HL-60/S4 (cell line): ENCODE results near the gene KRT86.
"Not testable (repeated sequence)": the region's sequence is repeated elsewhere in the genome, so short reads cannot be mapped to it uniquely, and the experiment has no call there.

Source experiments
- in situ Hi-C: fragments of 300-500 bp; cut with MboI; formaldehyde crosslinking; loops from 2 replicates; pipeline ENCODE4 v1.14.3; 2022; ENCODE audit warnings: low sequenced_read_pairs

The KRT86 gene

GRCh38 chr12:52332381-52332780, 57.9 kb downstream of the KRT86 start:
- in situ Hi-C loops: no loop called here

GRCh38 chr12:52333321-52333720, 58.9 kb downstream of the KRT86 start:
- in situ Hi-C loops: no loop called here

GRCh38 chr12:52334185-52334584, 59.7 kb downstream of the KRT86 start:
- in situ Hi-C loops: no loop called here

GRCh38 chr12:52335598-52336262, 61.3 kb downstream of the KRT86 start:
- in situ Hi-C loops: no loop called here

- in situ Hi-C loops: no loop called here
Observed at GRCh38 chr12:52336641-52337040, 62.2 kb downstream of the KRT86 start.

- in situ Hi-C loops: no loop called here
Observed at GRCh38 chr12:52337054-52337453, 62.6 kb downstream of the KRT86 start.

GRCh38 chr12:52338241-52338960, 64.0 kb downstream of the KRT86 start:
- in situ Hi-C loops: no loop called here

GRCh38 chr12:52341066-52341580, 66.7 kb downstream of the KRT86 start:
- in situ Hi-C loops: no loop called here

GRCh38 chr12:52342781-52343490, 68.5 kb downstream of the KRT86 start:
- in situ Hi-C loops: no loop called here

GRCh38 chr12:52343550-52343949, 69.1 kb downstream of the KRT86 start:
- in situ Hi-C loops: no loop called here

GRCh38 chr12:52344111-52344510, 69.7 kb downstream of the KRT86 start:
- in situ Hi-C loops: no loop called here

- in situ Hi-C loops: not testable (repeated sequence)
Observed at GRCh38 chr12:52345041-52345440, 70.6 kb downstream of the KRT86 start.

- in situ Hi-C loops: no loop called here
Observed at GRCh38 chr12:52346593-52346992, 72.1 kb downstream of the KRT86 start.

GRCh38 chr12:52347016-52347415, 72.6 kb downstream of the KRT86 start:
- in situ Hi-C loops: no loop called here

- in situ Hi-C loops: no loop called here
Observed at GRCh38 chr12:52347551-52348510, 73.4 kb downstream of the KRT86 start.

- in situ Hi-C loops: no loop called here
Observed at GRCh38 chr12:52349196-52349595, 74.8 kb downstream of the KRT86 start.

GRCh38 chr12:52350021-52350620, 75.7 kb downstream of the KRT86 start:
- in situ Hi-C loops: no loop called here

- in situ Hi-C loops: no loop called here
Observed at GRCh38 chr12:52350786-52351185, 76.3 kb downstream of the KRT86 start.

GRCh38 chr12:52351196-52352059, 77.0 kb downstream of the KRT86 start:
- in situ Hi-C loops: no loop called here
